ENCODE data around the gene PIGW. TPM values are rescaled to one million over a fixed set of nuclear protein-coding genes. Genes with fewer than 3 reads are reported as not detected.

PIGW gene
- polyA plus RNA-seq, 3 donors = 11.0 to 14.3 (median 12.6) TPM

GRCh38 chr17:36545077-36545464, 10.3 kb downstream of the PIGW start:
- no peak for DNase-seq (ENCODE audit: low read depth in 3 of 3, low spot score in 2 of 3)

GRCh38 chr17:36545465-36546417, 11.0 kb downstream of the PIGW start:
- peak; percentile 83 to 97 (median 93) for DNase-seq (ENCODE audit: low read depth in 3 of 3, low spot score in 2 of 3)

GRCh38 chr17:36546418-36547093, 11.8 kb downstream of the PIGW start:
- DNase-seq (ENCODE audit: low read depth in 3 of 3, low spot score in 2 of 3) = no peak

- DNase-seq (ENCODE audit: low read depth in 3 of 3, low spot score in 2 of 3) = no peak
Measured at GRCh38 chr17:36547776-36548175, 13.0 kb downstream of the PIGW start.

- DNase-seq (ENCODE audit: low read depth in 3 of 3, low spot score in 2 of 3) = no peak
Measured at GRCh38 chr17:36550491-36551417, 16.0 kb downstream of the PIGW start.

- no peak for DNase-seq (ENCODE audit: low read depth in 3 of 3, low spot score in 2 of 3)
Measured at GRCh38 chr17:36553459-36553858, 18.7 kb downstream of the PIGW start.

GRCh38 chr17:36566081-36566480, 31.3 kb downstream of the PIGW start:
- no peak for DNase-seq (ENCODE audit: low read depth in 3 of 3, low spot score in 2 of 3)

GRCh38 chr17:36575028-36575427, 40.2 kb downstream of the PIGW start:
- DNase-seq (ENCODE audit: low read depth in 3 of 3, low spot score in 2 of 3) = no peak

- DNase-seq (ENCODE audit: low read depth in 3 of 3, low spot score in 2 of 3) = no peak
Measured at GRCh38 chr17:36576793-36577192, 42.0 kb downstream of the PIGW start.

GRCh38 chr17:36578671-36579070, 43.9 kb downstream of the PIGW start:
- DNase-seq (ENCODE audit: low read depth in 3 of 3, low spot score in 2 of 3) = no peak

GRCh38 chr17:36583787-36584186, 49.0 kb downstream of the PIGW start:
- DNase-seq (ENCODE audit: low read depth in 3 of 3, low spot score in 2 of 3) = no peak

GRCh38 chr17:36586138-36586537, 51.4 kb downstream of the PIGW start:
- no peak for DNase-seq (ENCODE audit: low read depth in 3 of 3, low spot score in 2 of 3)

Other genes with a start within 250 kb of the PIGW start
- gene TBC1D3G, start 211.1 kb upstream of the PIGW start, polyA plus RNA-seq (ENCODE audit: insufficient read length in 3 of 3) = not detected
- not detected for gene TBC1D3H, start 146.6 kb upstream of the PIGW start, polyA plus RNA-seq (ENCODE audit: insufficient read length in 3 of 3)
- gene ZNHIT3, start 48.3 kb upstream of the PIGW start, polyA plus RNA-seq (ENCODE audit: insufficient read length in 3 of 3) = 10 to 100 TPM; 69.1 to 80.4 (median 76.1) TPM
- gene MYO19, start 119 bp upstream of the PIGW start, polyA plus RNA-seq (ENCODE audit: insufficient read length in 3 of 3) = 10 to 100 TPM; 33.7 to 34.9 (median 34.1) TPM
- gene GGNBP2, start 9.9 kb downstream of the PIGW start, polyA plus RNA-seq (ENCODE audit: insufficient read length in 3 of 3) = 10 to 100 TPM; 83.2 to 87.8 (median 85.3) TPM
- gene DHRS11, start 56.9 kb downstream of the PIGW start, polyA plus RNA-seq (ENCODE audit: insufficient read length in 3 of 3) = 10 to 100 TPM; 22.6 to 27.7 (median 23.6) TPM
- gene MRM1, start 66.6 kb downstream of the PIGW start, polyA plus RNA-seq (ENCODE audit: insufficient read length in 3 of 3) = 1 to 10 TPM; 2.9 to 3.5 (median 3.5) TPM